SKM-1 treated with dmso at 0.1 percent for 144 hours (cell line): ENCODE results near the gene PCDH19.
A peak's percentile ranks its signal among the peaks of the same experiment; 100 is the strongest.

Experiments
- DNase-seq: peaks from one replicate; lab custom pipeline; 2025; ENCODE audit not compliant: unreplicated experiment; lab: John Stamatoyannopoulos, UW

Gene PCDH19

GRCh38 chrX:100407147-100407783, 2.8 kb downstream of the PCDH19 start:
- no peak for DNase-seq

GRCh38 chrX:100405424-100405823, 4.6 kb downstream of the PCDH19 start:
- DNase-seq = no peak

- no peak for DNase-seq
Measured at GRCh38 chrX:100404851-100405250, 5.2 kb downstream of the PCDH19 start.

GRCh38 chrX:100395781-100396180, 14.3 kb downstream of the PCDH19 start:
- no peak for DNase-seq

- peak; percentile 10 for DNase-seq
Measured at GRCh38 chrX:100381619-100382018, 28.5 kb downstream of the PCDH19 start.

GRCh38 chrX:100379388-100379986, 30.6 kb downstream of the PCDH19 start:
- DNase-seq = no peak

- no peak for DNase-seq
Measured at GRCh38 chrX:100377826-100378225, 32.2 kb downstream of the PCDH19 start.

GRCh38 chrX:100376576-100376975, 33.5 kb downstream of the PCDH19 start:
- DNase-seq = no peak

- DNase-seq = no peak
Measured at GRCh38 chrX:100373673-100374072, 36.4 kb downstream of the PCDH19 start.

- peak; percentile 14 for DNase-seq
Measured at GRCh38 chrX:100368167-100368566, 41.9 kb downstream of the PCDH19 start.

GRCh38 chrX:100363896-100364295, 46.2 kb downstream of the PCDH19 start:
- no peak for DNase-seq

- no peak for DNase-seq
Measured at GRCh38 chrX:100358766-100359165, 51.3 kb downstream of the PCDH19 start.

- no peak for DNase-seq
Measured at GRCh38 chrX:100356351-100356896, 53.6 kb downstream of the PCDH19 start.

GRCh38 chrX:100355680-100356079, 54.4 kb downstream of the PCDH19 start:
- no peak for DNase-seq

GRCh38 chrX:100353326-100353725, 56.7 kb downstream of the PCDH19 start:
- no peak for DNase-seq

- no peak for DNase-seq
Measured at GRCh38 chrX:100350704-100351489, 59.2 kb downstream of the PCDH19 start.

GRCh38 chrX:100349391-100349790, 60.7 kb downstream of the PCDH19 start:
- DNase-seq = no peak

- no peak for DNase-seq
Measured at GRCh38 chrX:100341142-100341510, 68.9 kb downstream of the PCDH19 start.

GRCh38 chrX:100340491-100341141, 69.5 kb downstream of the PCDH19 start:
- no peak for DNase-seq

- no peak for DNase-seq
Measured at GRCh38 chrX:100328351-100328750, 81.7 kb downstream of the PCDH19 start.

GRCh38 chrX:100319716-100320115, 90.4 kb downstream of the PCDH19 start:
- DNase-seq = no peak
